GM13976 (cell line): Measurements from ENCODE around the gene SLU7.

Source experiments
- DNase-seq: peaks from one replicate; pipeline ENCODE4 v3.0.0; 2012; ENCODE audit warnings: low spot score
- CTCF ChIP-seq: IDR thresholded peaks from 2 replicates; pipeline ENCODE4 v1.5.1; 2012; ENCODE audit warnings: borderline replicate concordance, mild to moderate bottlenecking; ENCODE audit not compliant: insufficient read depth; ENCODE audit errors: extremely low read depth, missing control alignments, control extremely low read depth
- in situ Hi-C: fragments of 300-500 bp; cut with MboI; formaldehyde crosslinking; loops from one replicate; pipeline ENCODE4 v1.12.0; 2022; ENCODE audit warnings: low sequenced_read_pairs, mixed read lengths, inconsistent platforms; ENCODE audit not compliant: unreplicated experiment

The SLU7 gene

GRCh38 chr5:160463740-160464465, 45.0 kb upstream of the SLU7 start:
- no peak for TF ChIP-seq CTCF
- in situ Hi-C loops = no loop called here
- DNase-seq = no peak

- in situ Hi-C loops = no loop called here
- no peak for DNase-seq
- no peak for TF ChIP-seq CTCF
Observed at GRCh38 chr5:160463227-160463626, 44.3 kb upstream of the SLU7 start.

GRCh38 chr5:160462167-160462566, 43.3 kb upstream of the SLU7 start:
- TF ChIP-seq CTCF = no peak
- no peak for DNase-seq
- in situ Hi-C loops = no loop called here

- DNase-seq = no peak
- in situ Hi-C loops = no loop called here
- no peak for TF ChIP-seq CTCF
Observed at GRCh38 chr5:160461378-160461777, 42.5 kb upstream of the SLU7 start.

- no peak for DNase-seq
- in situ Hi-C loops = no loop called here
- peak; percentile 10 for TF ChIP-seq CTCF
Observed at GRCh38 chr5:160460377-160461049, 41.6 kb upstream of the SLU7 start.

- TF ChIP-seq CTCF = no peak
- peak; percentile 42 for DNase-seq
- in situ Hi-C loops = no loop called here
Observed at GRCh38 chr5:160458806-160459800, 40.2 kb upstream of the SLU7 start.
